HepG2 (cell line): ENCODE measurements around the gene PPP1R9B. TPM values are rescaled to one million over a fixed set of nuclear protein-coding genes. Genes with fewer than 3 reads are reported as not detected.

Experiments used
- AGO2 ChIP-seq: fragments of 200-400 bp; formaldehyde crosslinking; optimal IDR thresholded peaks from 2 replicates; pipeline ENCODE3; 2017; ENCODE audit warnings: mild to moderate bottlenecking, low read depth, low read length, moderate library complexity
- FOXA1 ChIP-seq, 2 experiments: fragments of 450-650 bp in 1 of 2; sonication (generic) in 1 of 2; formaldehyde crosslinking in 1 of 2; IDR thresholded peaks; 2 replicates each; pipeline versions ENCODE4 v1.4.0 to v1.6.1; 2016 to 2020; ENCODE audit warnings: missing genetic modification reagents in 1 of 2
- FOXM1 ChIP-seq: sonication (generic); formaldehyde crosslinking; IDR thresholded peaks from 2 replicates; pipeline ENCODE4 v1.5.0; 2020; ENCODE audit warnings: missing genetic modification reagents
- MED8 ChIP-seq: sonication (generic); formaldehyde crosslinking; IDR thresholded peaks from 2 replicates; pipeline ENCODE4 v1.8.1; 2023; ENCODE audit warnings: mild to moderate bottlenecking, missing genetic modification reagents; ENCODE audit not compliant: insufficient replicate concordance
- MEIS1 ChIP-seq: sonication (generic); formaldehyde crosslinking; IDR thresholded peaks from 2 replicates; pipeline ENCODE4 v1.9.0; 2021; ENCODE audit warnings: mild to moderate bottlenecking, missing genetic modification reagents, moderate library complexity, borderline replicate concordance
- MTA1 ChIP-seq: sonication (generic); formaldehyde crosslinking; IDR thresholded peaks from 2 replicates; pipeline ENCODE4 v1.4.0; 2020; ENCODE audit warnings: missing genetic modification reagents, mild to moderate bottlenecking, borderline replicate concordance
- RARA ChIP-seq: IDR thresholded peaks from 2 replicates; pipeline ENCODE4 v1.6.1; 2016; ENCODE audit warnings: missing genetic modification reagents, missing compliant biosample characterization
- SP140L ChIP-seq: sonication (generic); formaldehyde crosslinking; IDR thresholded peaks from 2 replicates; pipeline ENCODE4 v1.4.0; 2020; ENCODE audit warnings: missing genetic modification reagents, borderline replicate concordance
- SYNCRIP ChIP-seq: fragments of 200-400 bp; formaldehyde crosslinking; IDR thresholded peaks from 2 replicates; pipeline ENCODE4 v1.6.1; 2018; ENCODE audit warnings: mild to moderate bottlenecking, low read depth, low read length; ENCODE audit not compliant: insufficient read depth
- ZBTB8A ChIP-seq: sonication (generic); formaldehyde crosslinking; IDR thresholded peaks from 2 replicates; pipeline ENCODE4 v1.4.0; 2020; ENCODE audit warnings: mild to moderate bottlenecking, low read depth, missing genetic modification reagents, borderline replicate concordance
- ZMAT3 ChIP-seq: sonication (generic); formaldehyde crosslinking; conservative IDR thresholded peaks from 2 replicates; pipeline ENCODE4 v1.7.0; 2021; ENCODE audit warnings: missing genetic modification reagents
- ZNF776 ChIP-seq: sonication (generic); formaldehyde crosslinking; IDR thresholded peaks from 2 replicates; pipeline ENCODE4 v1.4.0; 2020; ENCODE audit warnings: mild to moderate bottlenecking, missing genetic modification reagents
- polyA plus RNA-seq, 8 experiments: library from polyadenylated mRNA; depleted of rRNA in 3 of 8; stranded (reverse) in 7 of 8; unstranded in 1 of 8; fragments of >200 nt; fragmentation: Illumina TruSeq in 4 of 8; extraction: Trizol in 4 of 8; gene quantifications; 2 replicates each; pipeline versions ENCODE4 v1.2.1 to v1.2.3, GENCODE V29; 2011 to 2016; ENCODE audit warnings: low read depth in 4 of 8, missing spikeins in 1 of 8, mixed read lengths in 1 of 8; ENCODE audit not compliant: insufficient read depth in 1 of 8
- total RNA-seq, 5 experiments: library from RNA; depleted of rRNA; stranded (reverse); fragments of >200 nt; fragmentation: Illumina TruSeq; extraction: Trizol; gene quantifications; 2 replicates each; pipeline ENCODE4 v1.2.3, GENCODE V29; 2016; ENCODE audit warnings: low read depth in 1 of 5
- TF ChIP-seq, protein P1 (sequence below): sonication (generic); formaldehyde crosslinking; IDR thresholded peaks from 2 replicates; pipeline ENCODE4 v1.4.0; 2020; ENCODE audit warnings: mild to moderate bottlenecking, missing genetic modification reagents
- TF ChIP-seq, protein P2 (sequence below): IDR thresholded peaks from 2 replicates; pipeline ENCODE4 v1.6.1; 2016; ENCODE audit warnings: mild to moderate bottlenecking
- TF ChIP-seq, protein P3 (sequence below): sonication (generic); formaldehyde crosslinking; IDR thresholded peaks from 2 replicates; pipeline ENCODE4 v1.4.0; 2020; ENCODE audit warnings: missing genetic modification reagents, borderline replicate concordance
- TF ChIP-seq, protein P4 (sequence below): sonication (generic); formaldehyde crosslinking; IDR thresholded peaks from 2 replicates; pipeline ENCODE4 v1.4.0; 2020; ENCODE audit warnings: missing genetic modification reagents

The PPP1R9B gene
- total and polyA plus RNA-seq, 2 of the 13 experiments (the other 11 are each of a cell fraction or from before 2014, with no cell fraction given), result 9.4 to 15.8 TPM

DNA sequence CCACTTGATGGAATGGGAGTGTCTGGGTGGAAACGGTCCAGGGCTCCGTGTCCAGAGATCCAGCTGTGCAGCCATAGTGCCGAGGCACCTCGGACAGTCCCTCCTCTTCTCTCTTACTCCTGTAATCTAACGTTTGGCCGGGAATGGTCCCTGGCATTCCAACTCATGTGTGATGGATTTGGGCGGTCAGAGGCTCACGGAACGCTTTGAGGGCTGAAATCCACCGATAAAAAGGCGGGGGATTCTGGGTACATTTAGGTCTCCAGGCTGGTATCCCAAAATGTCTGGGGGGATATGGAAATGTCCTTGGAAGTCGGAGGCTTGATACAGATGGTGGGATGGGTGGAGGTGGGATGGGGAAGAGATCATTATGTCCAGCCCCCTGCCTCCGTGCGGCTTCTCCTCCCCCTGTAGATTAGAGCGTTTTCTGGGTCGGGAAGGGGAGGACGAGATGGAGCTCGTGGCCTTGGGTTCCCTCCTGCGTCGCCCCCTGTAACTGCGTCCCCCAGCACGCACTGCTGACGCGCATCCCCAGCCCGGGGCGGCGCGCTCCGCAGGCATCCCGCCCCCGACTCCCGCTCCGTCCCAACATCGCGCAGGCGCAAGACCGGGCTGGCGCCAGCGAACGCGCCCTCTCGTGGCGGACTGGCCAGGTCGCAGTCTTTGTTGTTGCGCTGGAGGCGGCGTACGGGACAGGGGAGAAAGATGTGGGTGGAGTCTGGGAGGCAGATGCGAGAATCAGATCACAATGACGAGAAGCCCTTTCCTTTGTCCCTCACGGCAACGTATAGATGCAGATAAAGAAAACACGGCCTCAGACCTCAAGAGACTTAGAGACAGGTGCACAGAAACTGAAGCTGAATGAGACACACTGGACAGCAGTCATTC lies 10.8 kb upstream of the PPP1R9B start (continued):
- TF ChIP-seq, protein P1, sequence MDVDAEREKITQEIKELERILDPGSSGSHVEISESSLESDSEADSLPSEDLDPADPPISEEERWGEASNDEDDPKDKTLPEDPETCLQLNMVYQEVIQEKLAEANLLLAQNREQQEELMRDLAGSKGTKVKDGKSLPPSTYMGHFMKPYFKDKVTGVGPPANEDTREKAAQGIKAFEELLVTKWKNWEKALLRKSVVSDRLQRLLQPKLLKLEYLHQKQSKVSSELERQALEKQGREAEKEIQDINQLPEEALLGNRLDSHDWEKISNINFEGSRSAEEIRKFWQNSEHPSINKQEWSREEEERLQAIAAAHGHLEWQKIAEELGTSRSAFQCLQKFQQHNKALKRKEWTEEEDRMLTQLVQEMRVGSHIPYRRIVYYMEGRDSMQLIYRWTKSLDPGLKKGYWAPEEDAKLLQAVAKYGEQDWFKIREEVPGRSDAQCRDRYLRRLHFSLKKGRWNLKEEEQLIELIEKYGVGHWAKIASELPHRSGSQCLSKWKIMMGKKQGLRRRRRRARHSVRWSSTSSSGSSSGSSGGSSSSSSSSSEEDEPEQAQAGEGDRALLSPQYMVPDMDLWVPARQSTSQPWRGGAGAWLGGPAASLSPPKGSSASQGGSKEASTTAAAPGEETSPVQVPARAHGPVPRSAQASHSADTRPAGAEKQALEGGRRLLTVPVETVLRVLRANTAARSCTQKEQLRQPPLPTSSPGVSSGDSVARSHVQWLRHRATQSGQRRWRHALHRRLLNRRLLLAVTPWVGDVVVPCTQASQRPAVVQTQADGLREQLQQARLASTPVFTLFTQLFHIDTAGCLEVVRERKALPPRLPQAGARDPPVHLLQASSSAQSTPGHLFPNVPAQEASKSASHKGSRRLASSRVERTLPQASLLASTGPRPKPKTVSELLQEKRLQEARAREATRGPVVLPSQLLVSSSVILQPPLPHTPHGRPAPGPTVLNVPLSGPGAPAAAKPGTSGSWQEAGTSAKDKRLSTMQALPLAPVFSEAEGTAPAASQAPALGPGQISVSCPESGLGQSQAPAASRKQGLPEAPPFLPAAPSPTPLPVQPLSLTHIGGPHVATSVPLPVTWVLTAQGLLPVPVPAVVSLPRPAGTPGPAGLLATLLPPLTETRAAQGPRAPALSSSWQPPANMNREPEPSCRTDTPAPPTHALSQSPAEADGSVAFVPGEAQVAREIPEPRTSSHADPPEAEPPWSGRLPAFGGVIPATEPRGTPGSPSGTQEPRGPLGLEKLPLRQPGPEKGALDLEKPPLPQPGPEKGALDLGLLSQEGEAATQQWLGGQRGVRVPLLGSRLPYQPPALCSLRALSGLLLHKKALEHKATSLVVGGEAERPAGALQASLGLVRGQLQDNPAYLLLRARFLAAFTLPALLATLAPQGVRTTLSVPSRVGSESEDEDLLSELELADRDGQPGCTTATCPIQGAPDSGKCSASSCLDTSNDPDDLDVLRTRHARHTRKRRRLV (CRISPR knock-in tag), result no peak
- TF ChIP-seq, protein P2, sequence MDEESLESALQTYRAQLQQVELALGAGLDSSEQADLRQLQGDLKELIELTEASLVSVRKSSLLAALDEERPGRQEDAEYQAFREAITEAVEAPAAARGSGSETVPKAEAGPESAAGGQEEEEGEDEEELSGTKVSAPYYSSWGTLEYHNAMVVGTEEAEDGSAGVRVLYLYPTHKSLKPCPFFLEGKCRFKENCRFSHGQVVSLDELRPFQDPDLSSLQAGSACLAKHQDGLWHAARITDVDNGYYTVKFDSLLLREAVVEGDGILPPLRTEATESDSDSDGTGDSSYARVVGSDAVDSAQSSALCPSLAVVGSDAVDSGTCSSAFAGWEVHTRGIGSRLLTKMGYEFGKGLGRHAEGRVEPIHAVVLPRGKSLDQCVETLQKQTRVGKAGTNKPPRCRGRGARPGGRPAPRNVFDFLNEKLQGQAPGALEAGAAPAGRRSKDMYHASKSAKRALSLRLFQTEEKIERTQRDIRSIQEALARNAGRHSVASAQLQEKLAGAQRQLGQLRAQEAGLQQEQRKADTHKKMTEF (CRISPR knock-in tag), result peak; percentile 66
- TF ChIP-seq ZMAT3 (CRISPR knock-in tag) (peak; percentile 79; the same call in 1 of the 2 replicates), SYNCRIP (no peak), MEIS1 (CRISPR knock-in tag) (peak; percentile 51; the same call in 1 of the 2 replicates), FOXA1 (IDR thresholded peaks at IDR 0.05) (no peak), FOXA1 (CRISPR knock-in tag; IDR thresholded peaks at IDR 0.05) (peak; percentile 50), FOXM1 (CRISPR knock-in tag) (no peak), ZNF776 (CRISPR knock-in tag) (peak; percentile 51; the same call in 1 of the 2 replicates), MTA1 (CRISPR knock-in tag) (peak; percentile 93; the same call in 1 of the 2 replicates), MED8 (CRISPR knock-in tag) (no peak), AGO2 (peak; percentile 64), ZBTB8A (no peak), SP140L (CRISPR knock-in tag) (0 out of 2 replicates have a peak, but pooled peaks have one; percentile 48), RARA (CRISPR knock-in tag) (0 out of 2 replicates have a peak, but pooled peaks have one; percentile 15)
- TF ChIP-seq, protein P3, sequence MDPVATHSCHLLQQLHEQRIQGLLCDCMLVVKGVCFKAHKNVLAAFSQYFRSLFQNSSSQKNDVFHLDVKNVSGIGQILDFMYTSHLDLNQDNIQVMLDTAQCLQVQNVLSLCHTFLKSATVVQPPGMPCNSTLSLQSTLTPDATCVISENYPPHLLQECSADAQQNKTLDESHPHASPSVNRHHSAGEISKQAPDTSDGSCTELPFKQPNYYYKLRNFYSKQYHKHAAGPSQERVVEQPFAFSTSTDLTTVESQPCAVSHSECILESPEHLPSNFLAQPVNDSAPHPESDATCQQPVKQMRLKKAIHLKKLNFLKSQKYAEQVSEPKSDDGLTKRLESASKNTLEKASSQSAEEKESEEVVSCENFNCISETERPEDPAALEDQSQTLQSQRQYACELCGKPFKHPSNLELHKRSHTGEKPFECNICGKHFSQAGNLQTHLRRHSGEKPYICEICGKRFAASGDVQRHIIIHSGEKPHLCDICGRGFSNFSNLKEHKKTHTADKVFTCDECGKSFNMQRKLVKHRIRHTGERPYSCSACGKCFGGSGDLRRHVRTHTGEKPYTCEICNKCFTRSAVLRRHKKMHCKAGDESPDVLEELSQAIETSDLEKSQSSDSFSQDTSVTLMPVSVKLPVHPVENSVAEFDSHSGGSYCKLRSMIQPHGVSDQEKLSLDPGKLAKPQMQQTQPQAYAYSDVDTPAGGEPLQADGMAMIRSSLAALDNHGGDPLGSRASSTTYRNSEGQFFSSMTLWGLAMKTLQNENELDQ (CRISPR knock-in tag), result 0 out of 2 replicates have a peak, but pooled peaks have one; percentile 30
- TF ChIP-seq, protein P4, sequence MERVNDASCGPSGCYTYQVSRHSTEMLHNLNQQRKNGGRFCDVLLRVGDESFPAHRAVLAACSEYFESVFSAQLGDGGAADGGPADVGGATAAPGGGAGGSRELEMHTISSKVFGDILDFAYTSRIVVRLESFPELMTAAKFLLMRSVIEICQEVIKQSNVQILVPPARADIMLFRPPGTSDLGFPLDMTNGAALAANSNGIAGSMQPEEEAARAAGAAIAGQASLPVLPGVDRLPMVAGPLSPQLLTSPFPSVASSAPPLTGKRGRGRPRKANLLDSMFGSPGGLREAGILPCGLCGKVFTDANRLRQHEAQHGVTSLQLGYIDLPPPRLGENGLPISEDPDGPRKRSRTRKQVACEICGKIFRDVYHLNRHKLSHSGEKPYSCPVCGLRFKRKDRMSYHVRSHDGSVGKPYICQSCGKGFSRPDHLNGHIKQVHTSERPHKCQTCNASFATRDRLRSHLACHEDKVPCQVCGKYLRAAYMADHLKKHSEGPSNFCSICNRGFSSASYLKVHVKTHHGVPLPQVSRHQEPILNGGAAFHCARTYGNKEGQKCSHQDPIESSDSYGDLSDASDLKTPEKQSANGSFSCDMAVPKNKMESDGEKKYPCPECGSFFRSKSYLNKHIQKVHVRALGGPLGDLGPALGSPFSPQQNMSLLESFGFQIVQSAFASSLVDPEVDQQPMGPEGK (CRISPR knock-in tag), result peak; percentile 87
